Adrenal gland (tissue), 12 donors: ENCODE data around the gene ATXN1. TPM values are rescaled to one million over a fixed set of nuclear protein-coding genes. Genes with fewer than 3 reads are reported as not detected.

Source experiments
- DNase-seq, 7 donors: peaks; one replicate each; pipeline ENCODE4 v3.0.0-alpha.2; 2019 to 2020
- H3K27ac ChIP-seq, 5 donors: fragments of 200-600 bp; sonication (generic) in 4 of 5; 1 replicate in 3 of 5; 2 replicates in 2 of 5; pipeline versions ENCODE4 v1.5.1 to v1.8.0; 2016 to 2020; ENCODE audit warnings: mild to moderate bottlenecking in 1 of 5
- H3K27me3 ChIP-seq: fragments of 200-600 bp; 2 replicates; pipeline ENCODE4 v1.8.0; 2021
- H3K36me3 ChIP-seq, 2 donors: fragments of 200-600 bp; replicated peaks in 1 of 2; 1 replicate in 1 of 2; 2 replicates in 1 of 2; pipeline versions ENCODE4 v1.5.1 to v1.8.0; 2018 to 2022
- H3K4me1 ChIP-seq, 2 donors: fragments of 200-600 bp; replicated peaks in 1 of 2; 1 replicate in 1 of 2; 2 replicates in 1 of 2; pipeline versions ENCODE4 v1.5.1 to v1.8.0; 2018 to 2021
- H3K4me3 ChIP-seq, 4 donors: fragments of 200-600 bp; sonication (generic) in 3 of 4; one replicate each; pipeline ENCODE4 v1.5.1; 2016 to 2018
- H3K9me3 ChIP-seq, 3 donors: fragments of 200-600 bp; sonication (generic) in 1 of 3; replicated peaks in 1 of 3; 1 replicate in 2 of 3; 2 replicates in 1 of 3; pipeline versions ENCODE4 v1.5.1 to v1.8.0; 2016 to 2021
- POLR2A ChIP-seq, 2 donors: fragments of 450-650 bp; IDR thresholded peaks; one replicate each; pipeline ENCODE4 v1.6.1; 2017; ENCODE audit warnings: antibody characterized with exemption in 2 of 2, mild to moderate bottlenecking in 2 of 2, moderate library complexity in 1 of 2
- WGBS, 4 donors: extraction: QIAGEN DNeasy Blood & Tissue Kit in 2 of 4; methylation state at CpG; one replicate each; pipeline versions ENCODE4 v1.1.5 to v1.1.7; 2013 to 2017; 5-methylcytosine and 5-hydroxymethylcytosine counted together
- intact Hi-C, 2 donors: fragments of 100-400 bp; cut with DNase I; formaldehyde crosslinking; loops; one replicate each; pipeline versions ENCODE4 v1.14.1 to v1.15.0; 2022 to 2023
- polyA plus RNA-seq, 3 donors: library from polyadenylated mRNA; stranded (reverse); fragments of 200-250 nt in 2 of 3; fragments of 350-450 nt in 1 of 3; fragmentation: Illumina TruSeq in 1 of 3; extraction: RNeasy Lipid Tissue Mini Kit (QIAGEN cat#74804) in 1 of 3; gene quantifications; one replicate each; pipeline ENCODE4 v1.2.3, GENCODE V29; 2013 to 2014
- total RNA-seq, 9 donors: library from RNA; depleted of rRNA in 4 of 9; stranded (reverse); fragments of >200 nt in 4 of 9; fragments of 120-200 nt in 1 of 9; fragmentation: NEBNext Ultra II Directional in 1 of 9; extraction: Animal tissue kit (Norgen Biotek cat#: 25700) in 1 of 9; gene quantifications; one replicate each; pipeline versions ENCODE4 v1.1.0 to v1.2.4, GENCODE V29; 2013 to 2023
- TF ChIP-seq, protein P1 (sequence below), 6 experiments: fragments of 450-650 bp in 4 of 6; fragments of 200-600 bp in 2 of 6; sonication (generic) in 1 of 6; IDR thresholded peaks; 1 replicate in 5 of 6; 2 replicates in 1 of 6; pipeline versions ENCODE4 v1.5.1 to v1.8.0; 2016 to 2021; ENCODE audit warnings: antibody characterized with exemption in 6 of 6, mild to moderate bottlenecking in 2 of 6, moderate library complexity in 1 of 6
- donor health status: healthy with polysubstance abuse.
- donor health status: Bipolar disorder and iron deficiency.
- donor health status: DM: yes; HTN: yes; CAD: no.
- donor health status: DM: no; HTN: no; CAD: no.
- donor health status: DM: no; HTN: no; CAD: no.
- donor health status: DM: yes; HTN: yes; CAD: no.

ATXN1 gene
- total and polyA plus RNA-seq, 12 donors = 3.4 to 51.3 (median 25.4) TPM

DNA sequence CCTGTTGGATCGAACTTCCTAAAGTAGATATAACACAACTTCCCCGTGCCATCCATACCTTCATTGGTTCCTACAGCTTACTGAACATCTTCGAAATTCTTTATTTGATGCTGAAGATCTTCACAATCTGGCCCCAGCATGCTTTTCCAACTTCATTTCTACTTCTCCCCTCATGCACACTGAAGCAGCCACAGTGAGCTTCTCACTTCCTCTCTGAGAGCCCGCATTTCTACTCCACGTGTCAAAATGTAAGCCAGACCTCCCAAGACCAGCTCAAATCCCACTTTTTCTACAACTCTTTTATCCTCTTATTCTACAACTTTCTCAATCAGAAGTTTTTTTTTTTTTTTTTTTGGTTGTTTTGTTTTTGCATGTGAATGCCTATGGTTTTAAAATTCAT lies 268.1 kb downstream of the ATXN1 start:
- Histone ChIP-seq H3K4me1 (no peaks in the 10 kb centered on the region), H3K4me3 (no peak overlapping the region), H3K9me3 (no peaks in the 10 kb centered on the region), H3K36me3 (no peaks in the 10 kb centered on the region), H3K27me3 (no peaks in the 10 kb centered on the region), H3K27ac (no peak overlapping the region)
- DNase-seq = no peak
- no peak for TF ChIP-seq POLR2A (IDR thresholded peaks at IDR 0.05)
- TF ChIP-seq, protein P1, sequence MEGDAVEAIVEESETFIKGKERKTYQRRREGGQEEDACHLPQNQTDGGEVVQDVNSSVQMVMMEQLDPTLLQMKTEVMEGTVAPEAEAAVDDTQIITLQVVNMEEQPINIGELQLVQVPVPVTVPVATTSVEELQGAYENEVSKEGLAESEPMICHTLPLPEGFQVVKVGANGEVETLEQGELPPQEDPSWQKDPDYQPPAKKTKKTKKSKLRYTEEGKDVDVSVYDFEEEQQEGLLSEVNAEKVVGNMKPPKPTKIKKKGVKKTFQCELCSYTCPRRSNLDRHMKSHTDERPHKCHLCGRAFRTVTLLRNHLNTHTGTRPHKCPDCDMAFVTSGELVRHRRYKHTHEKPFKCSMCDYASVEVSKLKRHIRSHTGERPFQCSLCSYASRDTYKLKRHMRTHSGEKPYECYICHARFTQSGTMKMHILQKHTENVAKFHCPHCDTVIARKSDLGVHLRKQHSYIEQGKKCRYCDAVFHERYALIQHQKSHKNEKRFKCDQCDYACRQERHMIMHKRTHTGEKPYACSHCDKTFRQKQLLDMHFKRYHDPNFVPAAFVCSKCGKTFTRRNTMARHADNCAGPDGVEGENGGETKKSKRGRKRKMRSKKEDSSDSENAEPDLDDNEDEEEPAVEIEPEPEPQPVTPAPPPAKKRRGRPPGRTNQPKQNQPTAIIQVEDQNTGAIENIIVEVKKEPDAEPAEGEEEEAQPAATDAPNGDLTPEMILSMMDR (IDR thresholded peaks at IDR 0.05) = no peak
- intact Hi-C loops = no loop called here
- WGBS, 4 donors = 82 to 87% (median 86%) methylated on average over 5 of the region's 5 CpGs

DNA sequence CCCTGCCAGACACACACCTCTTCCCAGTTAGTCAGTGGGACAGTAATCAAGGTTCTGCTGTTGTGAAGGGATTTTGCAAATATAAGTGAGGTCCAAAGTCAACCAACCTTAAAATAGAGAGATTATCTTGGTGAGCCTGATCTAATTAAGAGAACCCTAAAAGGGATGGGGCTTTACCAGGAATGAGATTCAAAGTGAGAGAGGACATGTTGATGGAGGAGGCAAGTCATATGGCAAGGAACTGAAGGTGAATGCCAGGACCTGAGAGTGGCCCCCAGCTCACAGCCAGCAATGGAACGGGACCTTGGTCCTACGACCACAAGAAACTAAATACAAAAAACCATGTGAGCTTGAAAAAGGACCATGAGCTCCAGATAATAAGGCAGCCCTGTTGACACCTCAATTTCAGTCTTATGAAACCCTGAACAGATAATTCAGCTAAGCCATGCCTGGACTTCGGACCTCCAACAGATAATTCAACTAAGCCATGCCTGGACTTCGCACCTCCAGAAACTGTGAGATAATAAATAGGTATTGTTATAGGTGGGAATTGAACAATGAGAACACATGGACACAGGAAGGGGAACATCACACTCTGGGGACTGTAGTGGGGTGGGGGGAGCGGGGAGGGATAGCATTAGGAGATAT lies 269.5 kb downstream of the ATXN1 start:
- DNase-seq = no peak
- WGBS, 4 donors = 94 to 97% (median 97%) methylated on average over 5 of the region's 5 CpGs
- Histone ChIP-seq H3K27ac (no peak overlapping the region), H3K4me1 (no peaks in the 10 kb centered on the region), H3K9me3 (no peaks in the 10 kb centered on the region), H3K27me3 (no peaks in the 10 kb centered on the region), H3K36me3 (no peaks in the 10 kb centered on the region), H3K4me3 (no peak overlapping the region)
- TF ChIP-seq, protein P1 (IDR thresholded peaks at IDR 0.05) = no peak
- no peak for TF ChIP-seq POLR2A (IDR thresholded peaks at IDR 0.05)
- intact Hi-C loops = no loop called here

DNA sequence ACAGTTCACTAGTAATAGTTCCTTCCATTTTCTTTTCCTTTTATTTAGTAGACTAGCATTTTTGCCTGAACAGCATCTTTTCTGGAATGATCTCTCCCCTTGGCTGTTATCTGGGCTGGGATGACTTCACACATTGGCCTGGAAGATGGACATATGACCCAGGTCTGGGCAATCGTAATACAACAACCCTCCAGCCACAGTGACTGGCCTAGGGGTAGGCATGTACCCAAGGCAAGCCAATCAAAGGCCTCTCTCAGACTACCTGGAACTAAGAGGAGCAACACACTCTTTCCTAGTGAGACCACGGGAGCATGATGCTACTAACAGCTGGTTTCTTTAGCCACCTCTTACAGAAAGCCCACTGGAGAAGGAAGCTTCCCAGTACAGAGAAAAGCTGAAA lies 270.6 kb downstream of the ATXN1 start:
- no peak for DNase-seq
- no peaks in the 10 kb centered on the region for H3K36me3 ChIP-seq
- no peak overlapping the region for H3K4me3 ChIP-seq
- no peak for TF ChIP-seq POLR2A (IDR thresholded peaks at IDR 0.05)
- TF ChIP-seq, protein P1 (IDR thresholded peaks at IDR 0.05) = no peak
- H3K27me3 ChIP-seq = no peaks in the 10 kb centered on the region
- H3K4me1 ChIP-seq = no peaks in the 10 kb centered on the region
- intact Hi-C loops = no loop called here
- H3K27ac ChIP-seq = no peak overlapping the region
- H3K9me3 ChIP-seq = no peaks in the 10 kb centered on the region
- 82 to 93% (median 91%) methylated on average over 2 of the region's 2 CpGs for WGBS, 4 donors

DNA sequence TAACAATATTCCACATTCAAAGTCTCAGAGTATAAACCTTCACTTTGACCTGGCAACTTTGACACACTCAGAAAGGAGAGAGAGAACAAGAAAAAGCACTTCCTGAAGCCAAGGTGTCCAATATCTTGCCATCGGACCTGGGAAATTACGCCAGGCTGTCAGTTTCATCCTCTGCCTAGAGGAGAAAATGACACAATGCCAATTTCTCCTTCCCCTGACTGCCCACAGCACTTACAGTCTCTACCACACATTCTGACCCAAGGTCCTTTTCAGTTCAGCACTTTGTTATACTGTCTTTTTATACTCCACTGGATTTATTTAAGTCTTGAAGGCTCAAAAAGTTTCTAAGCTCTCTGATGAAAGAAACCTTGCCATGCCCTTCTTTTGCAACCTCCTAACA lies 272.4 kb downstream of the ATXN1 start:
- H3K27ac ChIP-seq = no peak overlapping the region
- no peak overlapping the region for H3K4me3 ChIP-seq
- TF ChIP-seq, protein P1 (IDR thresholded peaks at IDR 0.05) = no peak
- TF ChIP-seq POLR2A (IDR thresholded peaks at IDR 0.05) = no peak
- H3K36me3 ChIP-seq = no peaks in the 10 kb centered on the region
- intact Hi-C loops = no loop called here
- no peak for DNase-seq
- no peaks in the 10 kb centered on the region for H3K9me3 ChIP-seq
- 55 to 63% (median 57%) methylated on average over 2 of the region's 2 CpGs for WGBS, 4 donors
- no peaks in the 10 kb centered on the region for H3K4me1 ChIP-seq
- H3K27me3 ChIP-seq = no peaks in the 10 kb centered on the region
